Measurements from ENCODE around the gene GABRB2. TPM values are rescaled to one million over a fixed set of nuclear protein-coding genes. Genes with fewer than 3 reads are reported as not detected.

The GABRB2 gene
- total and polyA plus RNA-seq, 10 donors, result 0.07 to 27.5 (median 9.1) TPM

- TF ChIP-seq POLR2AphosphoS5 (IDR thresholded peaks at IDR 0.05) (no peak), POLR2A (IDR thresholded peaks at IDR 0.05) (no peak), CTCF (IDR thresholded peaks at IDR 0.05 in 8 of 11, conservative IDR thresholded peaks at IDR 0.05 in 3 of 11) (no peak)
- DNase-seq, result no peak
- intact Hi-C loops (cut with DNase I; ENCODE audit: low total_unique reads), result no loop called here
- Histone ChIP-seq H3K4me3 (no peak overlapping the region), H3K36me3 (no peaks in the 10 kb centered on the region), H3K27me3 (replicated peaks in 1 of 7) (no peaks in the 10 kb centered on the region), H3K4me1 (no peaks in the 10 kb centered on the region), H3K9me3 (peaks cover 0 to 30% (median 11%) of the 10 kb centered on the region in 8 donors), H3K27ac (no peak overlapping the region)
- WGBS, 5 donors, result 52 to 92% (median 77%) methylated on average over 4 of the region's 4 CpGs
These were observed 240.1 kb downstream of the GABRB2 start for GRCh38 chr5:161306351-161306995.

- Histone ChIP-seq H3K4me1 (no peaks in the 10 kb centered on the region), H3K27ac (no peak overlapping the region), H3K4me3 (no peak overlapping the region), H3K27me3 (replicated peaks in 1 of 7) (no peaks in the 10 kb centered on the region), H3K36me3 (no peaks in the 10 kb centered on the region), H3K9me3 (peaks cover 0 to 22% (median 9%) of the 10 kb centered on the region in 8 donors)
- intact Hi-C loops (cut with DNase I; ENCODE audit: low total_unique reads), result no loop called here
- TF ChIP-seq POLR2A (IDR thresholded peaks at IDR 0.05) (no peak), CTCF (IDR thresholded peaks at IDR 0.05 in 8 of 11, conservative IDR thresholded peaks at IDR 0.05 in 3 of 11) (no peak), POLR2AphosphoS5 (IDR thresholded peaks at IDR 0.05) (no peak)
- no peak for DNase-seq
These were observed 240.9 kb downstream of the GABRB2 start for GRCh38 chr5:161305601-161306000.

- Histone ChIP-seq H3K27me3 (replicated peaks in 1 of 7) (no peaks in the 10 kb centered on the region), H3K27ac (no peak overlapping the region), H3K9me3 (peaks cover 0 to under 1% (median 0%) of the 10 kb centered on the region in 8 donors), H3K36me3 (no peaks in the 10 kb centered on the region), H3K4me1 (no peaks in the 10 kb centered on the region), H3K4me3 (no peak overlapping the region)
- intact Hi-C loops (cut with DNase I; ENCODE audit: low total_unique reads), result no loop called here
- no peak for DNase-seq
- no peak for TF ChIP-seq POLR2AphosphoS5 (IDR thresholded peaks at IDR 0.05)
- no peak for TF ChIP-seq POLR2A (IDR thresholded peaks at IDR 0.05)
- no peak for TF ChIP-seq CTCF (IDR thresholded peaks at IDR 0.05 in 8 of 11, conservative IDR thresholded peaks at IDR 0.05 in 3 of 11)
- WGBS, 5 donors, result 70 to 86% (median 80%) methylated on average over 1 of the region's 1 CpG
These were observed 244.0 kb downstream of the GABRB2 start for GRCh38 chr5:161302559-161302958.

- 72 to 87% (median 79%) methylated on average over 2 of the region's 2 CpGs for WGBS, 5 donors
- TF ChIP-seq CTCF (IDR thresholded peaks at IDR 0.05 in 8 of 11, conservative IDR thresholded peaks at IDR 0.05 in 3 of 11) (no peak), POLR2A (IDR thresholded peaks at IDR 0.05) (no peak), POLR2AphosphoS5 (IDR thresholded peaks at IDR 0.05) (no peak)
- Histone ChIP-seq H3K27me3 (replicated peaks in 1 of 7) (no peaks in the 10 kb centered on the region), H3K9me3 (peaks cover 0 to 5% (median 0%) of the 10 kb centered on the region in 8 donors), H3K4me1 (no peaks in the 10 kb centered on the region), H3K4me3 (no peak overlapping the region), H3K36me3 (no peaks in the 10 kb centered on the region), H3K27ac (no peak overlapping the region)
- no peak for DNase-seq
- intact Hi-C loops (cut with DNase I; ENCODE audit: low total_unique reads), result no loop called here
These were observed 244.9 kb downstream of the GABRB2 start for GRCh38 chr5:161301586-161301985.

All from spleen (tissue), 11 donors.